Ishikawa (cell line): ENCODE measurements around the gene AP1M2.

Experiments
- CEBPB ChIP-seq: IDR thresholded peaks from 2 replicates; pipeline ENCODE4 v1.6.1; 2012
- CREB1 ChIP-seq: IDR thresholded peaks from 2 replicates; pipeline ENCODE4 v1.6.1; 2012; ENCODE audit warnings: low read depth
- EGR1 ChIP-seq: IDR thresholded peaks from 2 replicates; pipeline ENCODE4 v1.6.1; 2012
- EP300 ChIP-seq: IDR thresholded peaks from 2 replicates; pipeline ENCODE4 v1.6.1; 2012; ENCODE audit warnings: borderline replicate concordance
- FOXM1 ChIP-seq: IDR thresholded peaks from 2 replicates; pipeline ENCODE4 v1.6.1; 2012; ENCODE audit warnings: low read depth, borderline replicate concordance
- MAX ChIP-seq: IDR thresholded peaks from 2 replicates; pipeline ENCODE4 v1.6.1; 2012
- NFIC ChIP-seq: IDR thresholded peaks from 2 replicates; pipeline ENCODE4 v1.6.1; 2012
- RAD21 ChIP-seq: IDR thresholded peaks from 2 replicates; pipeline ENCODE4 v1.6.1; 2012; ENCODE audit warnings: low read depth
- REST ChIP-seq: IDR thresholded peaks from 2 replicates; pipeline ENCODE4 v1.6.1; 2012; ENCODE audit warnings: low read depth, mild to moderate bottlenecking
- TAF1 ChIP-seq: IDR thresholded peaks from 2 replicates; pipeline ENCODE4 v1.6.1; 2012; ENCODE audit warnings: low read depth, mild to moderate bottlenecking
- TCF12 ChIP-seq: IDR thresholded peaks from 2 replicates; pipeline ENCODE4 v1.6.1; 2012; ENCODE audit warnings: low read depth
- TEAD4 ChIP-seq: IDR thresholded peaks from 2 replicates; pipeline ENCODE4 v1.6.1; 2012
- USF1 ChIP-seq: IDR thresholded peaks from 2 replicates; pipeline ENCODE4 v1.6.1; 2012
- YY1 ChIP-seq: IDR thresholded peaks from 2 replicates; pipeline ENCODE4 v1.6.1; 2012; ENCODE audit warnings: low read depth
- ZBTB7A ChIP-seq: IDR thresholded peaks from 2 replicates; pipeline ENCODE4 v1.6.1; 2012; ENCODE audit warnings: low read depth

Gene AP1M2

GRCh38 chr19:10548746-10549276, 38.3 kb downstream of the AP1M2 start:
- TF ChIP-seq MAX (no peak), CEBPB (no peak), FOXM1 (no peak), NFIC (no peak), EP300 (no peak), TAF1 (no peak), TCF12 (no peak), CREB1 (no peak)

GRCh38 chr19:10546817-10547216, 40.3 kb downstream of the AP1M2 start:
- TF ChIP-seq TEAD4, result no peak
- TF ChIP-seq EGR1, result no peak
- no peak for TF ChIP-seq USF1
- TF ChIP-seq CREB1, result no peak
- TF ChIP-seq YY1, result no peak
- no peak for TF ChIP-seq RAD21
- TF ChIP-seq EP300, result no peak
- no peak for TF ChIP-seq TAF1
- TF ChIP-seq REST, result no peak
- no peak for TF ChIP-seq CEBPB
- TF ChIP-seq FOXM1, result no peak
- no peak for TF ChIP-seq TCF12
- TF ChIP-seq NFIC, result no peak
- no peak for TF ChIP-seq ZBTB7A

- TF ChIP-seq EGR1 (no peak), NFIC (no peak), TAF1 (no peak), FOXM1 (no peak), REST (no peak), CREB1 (no peak), MAX (no peak), TEAD4 (no peak), CEBPB (no peak), RAD21 (no peak), YY1 (no peak), EP300 (no peak), TCF12 (no peak), USF1 (no peak), ZBTB7A (no peak)
Measured at GRCh38 chr19:10544753-10545251, 42.3 kb downstream of the AP1M2 start.

- peak; percentile 77 for TF ChIP-seq ZBTB7A
- TF ChIP-seq EGR1, result no peak
- no peak for TF ChIP-seq YY1
- no peak; the same call in 1 of the 2 replicates for TF ChIP-seq MAX
- no peak for TF ChIP-seq USF1
Measured at GRCh38 chr19:10544242-10544752, 42.8 kb downstream of the AP1M2 start.

GRCh38 chr19:10543420-10544241, 43.5 kb downstream of the AP1M2 start, which contains the start of gene ATG4D:
ATG4D (plus strand) TSS chr19:10543904; CDS start chr19:10544091, 187 bp downstream.
- no peak for TF ChIP-seq FOXM1
- no peak for TF ChIP-seq EGR1
- no peak for TF ChIP-seq REST
- TF ChIP-seq TEAD4, result no peak
- TF ChIP-seq RAD21, result no peak
- no peak for TF ChIP-seq EP300
- TF ChIP-seq TCF12, result peak; percentile 85
- peak; percentile 92 for TF ChIP-seq YY1
- TF ChIP-seq ZBTB7A, result no peak; the same call in 1 of the 2 replicates
- TF ChIP-seq NFIC, result peak; percentile 81
- TF ChIP-seq CREB1, result no peak
- TF ChIP-seq TAF1, result peak; percentile 94
- TF ChIP-seq CEBPB, result no peak
- TF ChIP-seq MAX, result peak; percentile 37
- no peak for TF ChIP-seq USF1
